Measurements from ENCODE around the gene SCAF1. TPM values are rescaled to one million over a fixed set of nuclear protein-coding genes. Genes with fewer than 3 reads are reported as not detected.

SCAF1 gene
- total RNA-seq, 2 donors from 2014 or later = 16.1 to 36.6 TPM

GRCh38 chr19:49594157-49594992 is 47.6 kb upstream of the SCAF1 start:
- no peak for ATAC-seq
- no peak for TF ChIP-seq POLR2A (IDR thresholded peaks at IDR 0.05)
- TF ChIP-seq, protein P1, sequence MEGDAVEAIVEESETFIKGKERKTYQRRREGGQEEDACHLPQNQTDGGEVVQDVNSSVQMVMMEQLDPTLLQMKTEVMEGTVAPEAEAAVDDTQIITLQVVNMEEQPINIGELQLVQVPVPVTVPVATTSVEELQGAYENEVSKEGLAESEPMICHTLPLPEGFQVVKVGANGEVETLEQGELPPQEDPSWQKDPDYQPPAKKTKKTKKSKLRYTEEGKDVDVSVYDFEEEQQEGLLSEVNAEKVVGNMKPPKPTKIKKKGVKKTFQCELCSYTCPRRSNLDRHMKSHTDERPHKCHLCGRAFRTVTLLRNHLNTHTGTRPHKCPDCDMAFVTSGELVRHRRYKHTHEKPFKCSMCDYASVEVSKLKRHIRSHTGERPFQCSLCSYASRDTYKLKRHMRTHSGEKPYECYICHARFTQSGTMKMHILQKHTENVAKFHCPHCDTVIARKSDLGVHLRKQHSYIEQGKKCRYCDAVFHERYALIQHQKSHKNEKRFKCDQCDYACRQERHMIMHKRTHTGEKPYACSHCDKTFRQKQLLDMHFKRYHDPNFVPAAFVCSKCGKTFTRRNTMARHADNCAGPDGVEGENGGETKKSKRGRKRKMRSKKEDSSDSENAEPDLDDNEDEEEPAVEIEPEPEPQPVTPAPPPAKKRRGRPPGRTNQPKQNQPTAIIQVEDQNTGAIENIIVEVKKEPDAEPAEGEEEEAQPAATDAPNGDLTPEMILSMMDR (IDR thresholded peaks at IDR 0.05) = no peak
- intact Hi-C loops (cut with DNase I) = no loop called here
- Histone ChIP-seq H3K9me3 (no peaks in the 10 kb centered on the region), H3K36me3 (replicated peaks in 1 of 2; ENCODE audit: insufficient read depth in 1 of 2, low read depth in 2 of 2) (peaks cover 6 to 13% of the 10 kb centered on the region in 2 donors), H3K27ac (peak overlapping the region in 1 of 4 donors; percentile 86), H3K4me3 (no peak overlapping the region), H3K27me3 (no peaks in the 10 kb centered on the region), H3K4me1 (peaks cover 24% of the 10 kb centered on the region)
- 86 to 90% methylated on average over 28 to 33 of the region's 35 CpGs for WGBS, 2 donors
- DNase-seq = no peak

- Histone ChIP-seq H3K36me3 (replicated peaks in 1 of 2; ENCODE audit: insufficient read depth in 1 of 2, low read depth in 2 of 2) (peaks cover 13 to 19% of the 10 kb centered on the region in 2 donors), H3K4me3 (no peak overlapping the region), H3K27ac (no peak overlapping the region), H3K4me1 (peaks cover 24% of the 10 kb centered on the region), H3K27me3 (no peaks in the 10 kb centered on the region), H3K9me3 (no peaks in the 10 kb centered on the region)
- WGBS, 2 donors = 90 to 97% methylated on average over 13 to 24 of the region's 35 CpGs
- ATAC-seq (no peak), DNase-seq (no peak)
- intact Hi-C loops (cut with DNase I) = loop anchor here (5.0 kb wide), 1 partner anchor 42 kb away; no protein-coding TSS in a partner anchor
- TF ChIP-seq, protein P1 (IDR thresholded peaks at IDR 0.05) = no peak
- no peak for TF ChIP-seq POLR2A (IDR thresholded peaks at IDR 0.05)
These were observed 46.8 kb upstream of the SCAF1 start for GRCh38 chr19:49594993-49595818.

DNA sequence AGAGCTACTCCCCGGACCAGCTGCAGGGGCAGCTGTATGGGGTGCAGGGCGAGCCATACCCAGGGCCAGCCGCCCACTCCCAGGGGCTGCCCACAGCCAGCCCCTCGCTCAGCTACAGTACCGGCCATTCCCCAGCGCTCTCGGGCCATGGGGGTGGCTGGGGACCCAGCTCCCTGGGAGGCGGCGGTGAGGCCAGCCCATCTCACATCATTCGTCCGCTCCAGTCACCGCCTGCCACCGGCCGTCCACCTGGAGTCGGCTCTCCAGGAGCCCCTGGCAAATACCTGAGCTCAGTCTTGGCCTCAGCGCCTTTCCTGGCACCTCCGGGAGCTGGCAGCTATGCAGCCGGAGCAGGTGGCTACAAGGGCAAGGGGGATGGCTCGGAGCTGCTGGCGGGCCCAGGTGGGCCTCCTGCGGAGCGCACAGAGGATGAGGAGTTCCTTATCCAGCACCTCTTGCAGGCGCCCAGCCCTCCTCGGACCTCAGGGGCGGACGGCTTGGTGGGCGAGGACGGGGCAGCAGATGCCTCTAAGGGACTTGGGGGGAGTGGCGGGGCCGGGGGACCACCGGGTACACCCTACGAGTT is 46.1 kb upstream of the SCAF1 start:
- no peak for DNase-seq
- H3K4me3 ChIP-seq = no peak overlapping the region
- H3K9me3 ChIP-seq = no peaks in the 10 kb centered on the region
- ATAC-seq = no peak
- peaks cover 24% of the 10 kb centered on the region for H3K4me1 ChIP-seq
- intact Hi-C loops (cut with DNase I) = loop anchor here (5.0 kb wide), 1 partner anchor 41 kb away; no protein-coding TSS in a partner anchor
- TF ChIP-seq, protein P1 (IDR thresholded peaks at IDR 0.05) = no peak
- no peak for TF ChIP-seq POLR2A (IDR thresholded peaks at IDR 0.05)
- 92% methylated on average over 20 of the region's 32 CpGs; no CpG with 5 or more reads in 1 of the 2 donors for WGBS, 2 donors
- no peak overlapping the region for H3K27ac ChIP-seq
- peaks cover 13 to 19% of the 10 kb centered on the region in 2 donors for H3K36me3 ChIP-seq (replicated peaks in 1 of 2; ENCODE audit: insufficient read depth in 1 of 2, low read depth in 2 of 2)
- no peaks in the 10 kb centered on the region for H3K27me3 ChIP-seq

DNA sequence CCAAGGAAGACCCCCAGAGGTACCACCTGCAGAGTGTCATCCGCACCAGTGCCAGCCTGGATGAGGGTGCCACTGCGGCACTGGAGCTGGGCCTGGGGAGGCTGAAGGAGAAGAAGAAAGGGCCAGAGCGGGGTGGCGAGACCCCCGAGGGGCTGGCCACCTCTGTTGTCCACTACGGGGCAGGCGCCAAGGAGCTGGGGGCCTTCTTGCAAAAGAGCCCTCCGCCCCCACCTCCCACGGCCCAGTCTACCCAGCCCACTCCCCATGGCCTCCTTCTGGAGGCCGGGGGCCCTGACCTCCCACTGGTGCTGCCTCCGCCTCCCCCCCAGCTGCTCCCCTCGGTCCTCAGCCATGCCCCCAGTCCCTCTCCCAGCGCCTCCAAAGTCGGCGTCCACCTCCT is 45.6 kb upstream of the SCAF1 start:
- ATAC-seq (no peak), DNase-seq (no peak)
- H3K4me3 ChIP-seq = no peak overlapping the region
- peaks cover 24% of the 10 kb centered on the region for H3K4me1 ChIP-seq
- H3K27ac ChIP-seq = no peak overlapping the region
- WGBS, 2 donors = 84 to 91% methylated on average over 4 to 13 of the region's 15 CpGs
- intact Hi-C loops (cut with DNase I) = loop anchor here (5.0 kb wide), 1 partner anchor 41 kb away; no protein-coding TSS in a partner anchor
- no peaks in the 10 kb centered on the region for H3K27me3 ChIP-seq
- no peaks in the 10 kb centered on the region for H3K9me3 ChIP-seq
- TF ChIP-seq, protein P1 (IDR thresholded peaks at IDR 0.05) = no peak
- H3K36me3 ChIP-seq (replicated peaks in 1 of 2; ENCODE audit: insufficient read depth in 1 of 2, low read depth in 2 of 2) = peaks cover 13 to 19% of the 10 kb centered on the region in 2 donors

Measured in body of pancreas (tissue), 4 donors.